ENCODE results near the gene PHF20. TPM values are rescaled to one million over a fixed set of nuclear protein-coding genes. Genes with fewer than 3 reads are reported as not detected.
"Not testable (repeated sequence)": the region's sequence is repeated elsewhere in the genome, so short reads cannot be mapped to it uniquely, and the experiment has no call there.

Gene PHF20
- polyA plus RNA-seq, 1 donor from 2014 or later = 49.2 TPM

DNA sequence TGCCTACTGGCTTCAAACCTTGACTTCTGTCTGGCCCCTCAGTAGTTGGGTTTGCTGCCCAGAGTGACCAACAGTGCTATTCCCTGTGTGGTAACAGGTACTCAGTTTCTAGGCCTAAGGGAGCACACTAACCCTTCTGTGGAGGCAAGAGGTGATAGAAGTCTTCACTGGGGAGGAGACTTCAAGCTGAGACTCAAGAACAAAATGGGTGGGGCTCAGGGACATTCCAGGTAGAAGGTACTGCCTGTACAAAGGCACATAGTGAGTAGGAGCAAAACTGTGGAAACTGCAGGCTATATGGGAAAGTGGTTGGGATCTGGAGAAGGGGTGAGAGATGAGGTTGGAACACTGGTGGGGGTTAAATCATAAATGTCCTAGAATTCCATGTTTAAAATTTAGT is 184.8 kb downstream of the PHF20 start:
- no peak overlapping the region for H2AFZ ChIP-seq (ENCODE audit: low read depth, low read length)
- no peaks in the 10 kb centered on the region for H3K27me3 ChIP-seq (ENCODE audit: insufficient read depth, low read depth, low read length)
- no peak overlapping the region for H3K4me3 ChIP-seq (ENCODE audit: low read length)
- peaks cover 10% of the 10 kb centered on the region for H3F3A ChIP-seq (ENCODE audit: insufficient read depth, low read length, poor library complexity, severe bottlenecking)
- no peaks in the 10 kb centered on the region for H3K36me3 ChIP-seq (ENCODE audit: insufficient read depth, low read length)
- peaks cover 19% of the 10 kb centered on the region for H3K79me2 ChIP-seq (replicated peaks; ENCODE audit: insufficient read depth, low read length)
- no peaks in the 10 kb centered on the region for H3K9me3 ChIP-seq (ENCODE audit: low read length)
- peaks cover 4% of the 10 kb centered on the region for H4K20me1 ChIP-seq (ENCODE audit: insufficient read depth)
- H3K9ac ChIP-seq (ENCODE audit: low read length) = no peak overlapping the region
- no peak for TF ChIP-seq MXI1 (conservative IDR thresholded peaks at IDR 0.05; ENCODE audit: poor library complexity, severe bottlenecking)
- no peak for TF ChIP-seq CTCF (IDR thresholded peaks at IDR 0.05; ENCODE audit: poor library complexity, severe bottlenecking)
- TF ChIP-seq EZH2 (IDR thresholded peaks at IDR 0.05; ENCODE audit: borderline replicate concordance, insufficient read depth, low read length, poor library complexity, severe bottlenecking) = no peak
- no peak for TF ChIP-seq SMC3 (conservative IDR thresholded peaks at IDR 0.05; ENCODE audit: poor library complexity)
- no peak for TF ChIP-seq TAF1 (IDR thresholded peaks at IDR 0.05; ENCODE audit: low read depth)
- TF ChIP-seq EP300 (conservative IDR thresholded peaks at IDR 0.05; ENCODE audit: poor library complexity, severe bottlenecking) = no peak
- TF ChIP-seq, protein P1, sequence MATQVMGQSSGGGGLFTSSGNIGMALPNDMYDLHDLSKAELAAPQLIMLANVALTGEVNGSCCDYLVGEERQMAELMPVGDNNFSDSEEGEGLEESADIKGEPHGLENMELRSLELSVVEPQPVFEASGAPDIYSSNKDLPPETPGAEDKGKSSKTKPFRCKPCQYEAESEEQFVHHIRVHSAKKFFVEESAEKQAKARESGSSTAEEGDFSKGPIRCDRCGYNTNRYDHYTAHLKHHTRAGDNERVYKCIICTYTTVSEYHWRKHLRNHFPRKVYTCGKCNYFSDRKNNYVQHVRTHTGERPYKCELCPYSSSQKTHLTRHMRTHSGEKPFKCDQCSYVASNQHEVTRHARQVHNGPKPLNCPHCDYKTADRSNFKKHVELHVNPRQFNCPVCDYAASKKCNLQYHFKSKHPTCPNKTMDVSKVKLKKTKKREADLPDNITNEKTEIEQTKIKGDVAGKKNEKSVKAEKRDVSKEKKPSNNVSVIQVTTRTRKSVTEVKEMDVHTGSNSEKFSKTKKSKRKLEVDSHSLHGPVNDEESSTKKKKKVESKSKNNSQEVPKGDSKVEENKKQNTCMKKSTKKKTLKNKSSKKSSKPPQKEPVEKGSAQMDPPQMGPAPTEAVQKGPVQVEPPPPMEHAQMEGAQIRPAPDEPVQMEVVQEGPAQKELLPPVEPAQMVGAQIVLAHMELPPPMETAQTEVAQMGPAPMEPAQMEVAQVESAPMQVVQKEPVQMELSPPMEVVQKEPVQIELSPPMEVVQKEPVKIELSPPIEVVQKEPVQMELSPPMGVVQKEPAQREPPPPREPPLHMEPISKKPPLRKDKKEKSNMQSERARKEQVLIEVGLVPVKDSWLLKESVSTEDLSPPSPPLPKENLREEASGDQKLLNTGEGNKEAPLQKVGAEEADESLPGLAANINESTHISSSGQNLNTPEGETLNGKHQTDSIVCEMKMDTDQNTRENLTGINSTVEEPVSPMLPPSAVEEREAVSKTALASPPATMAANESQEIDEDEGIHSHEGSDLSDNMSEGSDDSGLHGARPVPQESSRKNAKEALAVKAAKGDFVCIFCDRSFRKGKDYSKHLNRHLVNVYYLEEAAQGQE (IDR thresholded peaks at IDR 0.05; ENCODE audit: borderline replicate concordance) = no peak
- TF ChIP-seq RAD21 (conservative IDR thresholded peaks at IDR 0.05) = no peak
- no peak for TF ChIP-seq POLR2AphosphoS5 (IDR thresholded peaks at IDR 0.05)
- no peaks in the 10 kb centered on the region for H3K9me2 ChIP-seq (ENCODE audit: insufficient read depth, low read length)
- H3K4me2 ChIP-seq (ENCODE audit: low read length) = no peak overlapping the region
- no peak overlapping the region for H3K27ac ChIP-seq (ENCODE audit: low read length)

DNA sequence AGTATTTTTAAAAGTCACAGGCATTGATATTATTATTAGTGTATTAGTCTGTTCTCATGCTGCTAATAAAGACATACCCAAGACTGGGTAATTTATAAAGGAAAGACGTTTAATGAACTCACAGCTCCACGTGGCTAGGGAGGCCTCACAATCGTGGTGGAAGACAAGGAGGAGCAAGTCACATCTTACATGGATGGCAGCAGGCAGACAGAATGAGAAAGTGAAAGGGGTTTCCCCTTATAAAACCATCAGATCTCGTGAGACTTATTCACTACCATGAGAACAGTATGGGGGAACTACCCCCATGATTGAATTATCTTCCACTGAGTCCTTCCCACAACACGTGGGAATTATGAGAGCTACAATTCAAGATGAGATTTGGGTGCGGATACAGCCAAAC is 187.5 kb downstream of the PHF20 start:
- not testable (repeated sequence) for H3K9me3 ChIP-seq (ENCODE audit: low read length); H3K9me2 ChIP-seq (ENCODE audit: insufficient read depth, low read length); H3F3A ChIP-seq (ENCODE audit: insufficient read depth, low read length, poor library complexity, severe bottlenecking); H3K4me2 ChIP-seq (ENCODE audit: low read length); H3K79me2 ChIP-seq (replicated peaks; ENCODE audit: insufficient read depth, low read length); H3K9ac ChIP-seq (ENCODE audit: low read length); H2AFZ ChIP-seq (ENCODE audit: low read depth, low read length); H3K27me3 ChIP-seq (ENCODE audit: insufficient read depth, low read depth, low read length); H4K20me1 ChIP-seq (ENCODE audit: insufficient read depth); H3K4me3 ChIP-seq (ENCODE audit: low read length); H3K27ac ChIP-seq (ENCODE audit: low read length); H3K36me3 ChIP-seq (ENCODE audit: insufficient read depth, low read length)

DNA sequence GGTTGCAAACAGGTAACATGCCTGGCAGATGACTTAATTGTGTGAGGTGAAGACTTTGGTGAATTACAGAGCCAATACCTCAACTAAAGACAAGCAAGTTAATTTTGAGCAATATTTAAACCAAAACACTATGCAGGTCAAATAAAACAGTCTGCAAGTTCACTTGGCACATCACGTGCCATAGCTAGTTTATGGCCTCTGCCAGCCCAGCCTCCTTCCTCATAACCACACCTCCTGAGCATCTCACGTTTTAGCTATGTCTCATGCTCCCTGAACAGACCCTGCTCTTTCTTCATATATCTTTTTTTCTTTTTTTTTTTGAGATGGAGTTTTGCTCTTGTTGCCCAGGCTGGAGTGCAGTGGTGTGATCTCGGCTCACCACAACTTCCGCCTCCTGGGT is 192.1 kb downstream of the PHF20 start:
- H3K9ac ChIP-seq (ENCODE audit: low read length) = no peak overlapping the region
- no peak overlapping the region for H3K4me3 ChIP-seq (ENCODE audit: low read length)
- H3K9me3 ChIP-seq (ENCODE audit: low read length) = no peaks in the 10 kb centered on the region
- no peaks in the 10 kb centered on the region for H4K20me1 ChIP-seq (ENCODE audit: insufficient read depth)
- no peak overlapping the region for H3K27ac ChIP-seq (ENCODE audit: low read length)
- no peaks in the 10 kb centered on the region for H3K36me3 ChIP-seq (ENCODE audit: insufficient read depth, low read length)
- TF ChIP-seq CTCF (IDR thresholded peaks at IDR 0.05; ENCODE audit: poor library complexity, severe bottlenecking) = no peak
- no peak for TF ChIP-seq POLR2AphosphoS5 (IDR thresholded peaks at IDR 0.05)
- no peak for TF ChIP-seq SMC3 (conservative IDR thresholded peaks at IDR 0.05; ENCODE audit: poor library complexity)
- no peak for TF ChIP-seq TAF1 (IDR thresholded peaks at IDR 0.05; ENCODE audit: low read depth)
- TF ChIP-seq, protein P1 (IDR thresholded peaks at IDR 0.05; ENCODE audit: borderline replicate concordance) = no peak
- no peak for TF ChIP-seq MXI1 (conservative IDR thresholded peaks at IDR 0.05; ENCODE audit: poor library complexity, severe bottlenecking)
- TF ChIP-seq RAD21 (conservative IDR thresholded peaks at IDR 0.05) = no peak
- TF ChIP-seq EZH2 (IDR thresholded peaks at IDR 0.05; ENCODE audit: borderline replicate concordance, insufficient read depth, low read length, poor library complexity, severe bottlenecking) = no peak
- no peak for TF ChIP-seq EP300 (conservative IDR thresholded peaks at IDR 0.05; ENCODE audit: poor library complexity, severe bottlenecking)
- H3K79me2 ChIP-seq (replicated peaks; ENCODE audit: insufficient read depth, low read length) = no peaks in the 10 kb centered on the region
- no peaks in the 10 kb centered on the region for H3K9me2 ChIP-seq (ENCODE audit: insufficient read depth, low read length)
- no peaks in the 10 kb centered on the region for H3K27me3 ChIP-seq (ENCODE audit: insufficient read depth, low read depth, low read length)
- H2AFZ ChIP-seq (ENCODE audit: low read depth, low read length) = no peak overlapping the region
- no peak overlapping the region for H3K4me2 ChIP-seq (ENCODE audit: low read length)
- no peaks in the 10 kb centered on the region for H3F3A ChIP-seq (ENCODE audit: insufficient read depth, low read length, poor library complexity, severe bottlenecking)
